ENCODE measurements around the gene DARS2.
"Not testable (repeated sequence)": the region's sequence is repeated elsewhere in the genome, so short reads cannot be mapped to it uniquely, and the experiment has no call there.

DARS2 gene

GRCh38 chr1:173862146-173862768 lies 37.8 kb downstream of the DARS2 start:
- DNase-seq, result not testable (repeated sequence)

GRCh38 chr1:173862769-173863223 lies 38.3 kb downstream of the DARS2 start:
- DNase-seq, result no peak

- DNase-seq, result no peak
Measured at GRCh38 chr1:173863224-173864161, 39.0 kb downstream of the DARS2 start.

- no peak for DNase-seq
Measured at GRCh38 chr1:173864179-173864867, 39.9 kb downstream of the DARS2 start.

DNA sequence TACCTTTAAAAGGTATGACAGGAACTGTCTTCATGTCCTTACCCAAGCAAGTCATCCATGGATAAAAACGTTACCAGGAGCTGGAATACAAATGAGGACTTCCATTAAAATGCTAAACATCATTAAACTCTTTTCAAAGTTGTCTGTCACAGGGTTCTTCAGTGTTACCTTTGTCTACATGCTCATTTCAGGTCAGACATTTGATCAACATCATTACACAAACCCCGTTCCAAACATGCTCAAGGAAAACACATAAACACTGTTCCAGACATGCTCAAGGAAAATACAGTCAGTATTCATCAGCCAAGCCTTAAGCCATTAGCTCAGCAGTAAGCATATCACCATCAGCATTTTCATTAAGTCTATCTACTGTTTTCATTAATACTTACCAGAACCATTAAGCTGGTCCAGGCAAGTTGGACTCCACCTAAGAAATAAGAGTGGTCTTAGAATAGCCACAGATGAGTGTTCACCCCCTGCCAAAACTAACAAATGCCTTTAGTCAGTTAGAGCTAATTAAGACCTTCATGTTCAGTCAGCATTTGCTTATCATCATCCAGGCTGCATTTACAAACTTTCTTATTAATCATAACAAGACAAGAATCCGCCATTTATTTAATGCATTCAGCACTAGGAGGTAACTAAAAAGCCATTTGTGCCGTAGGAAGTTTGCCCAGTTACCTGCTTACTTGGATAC lies 41.1 kb downstream of the DARS2 start:
- no peak for DNase-seq

- DNase-seq, result no peak
Measured at GRCh38 chr1:173866413-173867115, 42.1 kb downstream of the DARS2 start.

DNA sequence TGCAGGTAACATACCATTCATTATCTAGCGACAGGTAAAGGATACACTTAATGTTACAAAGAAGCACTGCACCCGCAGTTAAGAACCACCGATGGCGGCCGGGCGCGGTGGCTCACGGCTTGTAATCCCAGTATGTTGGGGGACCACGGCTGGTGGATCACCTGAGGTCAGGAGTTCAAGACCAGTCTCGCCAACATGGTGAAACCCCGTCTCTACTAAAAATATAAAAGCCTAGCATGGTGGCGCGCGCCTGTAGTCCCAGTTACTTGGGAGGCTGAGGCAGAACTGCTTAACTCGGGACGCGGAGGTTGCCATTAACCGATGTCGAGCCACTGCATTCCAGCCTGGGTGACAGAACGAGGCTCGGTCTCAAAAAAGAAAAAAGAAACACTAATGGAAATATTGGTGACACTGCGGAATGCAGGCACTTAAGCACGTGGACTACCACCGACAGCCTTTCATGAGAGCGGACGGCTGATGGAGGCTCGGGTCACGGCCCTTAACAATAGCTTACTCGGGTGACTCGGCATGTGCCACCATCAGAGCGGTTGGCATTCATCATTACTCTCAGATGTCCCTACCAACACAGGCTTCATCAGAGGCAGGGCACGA lies 42.8 kb downstream of the DARS2 start:
- peak; percentile 23 for DNase-seq

- peak; percentile 99 for DNase-seq
Measured at GRCh38 chr1:173867753-173868265, 43.3 kb downstream of the DARS2 start, which contains the start of gene GAS5. GAS5 (minus strand) TSS chr1:173867989.

- peak; percentile 93 for DNase-seq
Measured at GRCh38 chr1:173868266-173869020, 44.0 kb downstream of the DARS2 start, which contains the start of gene ZBTB37. ZBTB37 (plus strand) TSS chr1:173868380; CDS start chr1:173870226, 1,846 bp downstream.

DNA sequence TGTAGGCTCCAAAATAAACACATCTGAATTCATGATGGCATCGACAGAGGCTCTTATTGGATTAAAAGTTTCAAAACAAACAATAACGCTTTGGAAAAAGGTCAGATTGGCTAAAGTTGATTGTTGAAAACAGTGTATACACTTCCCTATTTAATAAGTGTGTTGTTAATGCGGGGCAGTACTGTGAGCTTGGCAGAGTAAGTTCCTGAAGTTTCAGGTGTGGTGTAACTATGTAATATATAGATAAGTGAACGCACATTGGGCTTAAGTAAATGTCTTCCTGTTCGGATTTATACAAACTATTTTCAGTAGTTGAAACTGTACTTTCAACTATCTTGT lies 44.5 kb downstream of the DARS2 start:
- no peak for DNase-seq

DNA sequence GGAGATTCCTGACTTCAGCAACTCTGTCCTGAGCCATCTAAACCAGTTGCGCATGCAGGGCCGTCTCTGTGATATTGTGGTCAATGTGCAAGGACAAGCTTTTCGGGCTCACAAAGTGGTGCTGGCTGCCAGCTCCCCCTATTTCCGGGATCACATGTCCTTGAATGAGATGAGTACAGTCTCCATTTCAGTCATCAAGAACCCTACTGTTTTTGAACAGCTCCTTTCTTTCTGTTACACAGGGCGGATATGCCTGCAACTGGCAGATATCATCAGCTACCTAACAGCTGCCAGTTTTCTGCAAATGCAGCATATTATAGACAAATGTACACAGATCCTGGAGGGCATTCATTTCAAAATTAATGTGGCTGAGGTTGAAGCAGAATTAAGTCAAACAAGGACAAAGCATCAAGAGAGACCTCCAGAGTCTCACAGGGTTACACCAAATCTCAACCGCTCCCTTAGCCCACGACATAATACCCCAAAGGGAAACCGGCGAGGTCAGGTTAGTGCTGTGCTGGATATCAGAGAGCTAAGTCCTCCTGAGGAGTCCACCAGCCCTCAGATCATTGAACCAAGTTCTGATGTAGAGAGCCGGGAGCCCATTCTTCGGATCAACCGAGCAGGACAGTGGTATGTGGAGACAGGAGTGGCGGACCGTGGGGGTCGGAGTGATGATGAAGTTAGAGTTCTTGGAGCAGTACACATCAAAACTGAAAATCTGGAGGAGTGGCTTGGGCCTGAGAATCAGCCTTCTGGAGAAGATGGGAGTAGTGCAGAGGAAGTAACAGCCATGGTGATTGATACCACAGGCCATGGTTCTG lies 46.0 kb downstream of the DARS2 start:
- no peak for DNase-seq

DNA sequence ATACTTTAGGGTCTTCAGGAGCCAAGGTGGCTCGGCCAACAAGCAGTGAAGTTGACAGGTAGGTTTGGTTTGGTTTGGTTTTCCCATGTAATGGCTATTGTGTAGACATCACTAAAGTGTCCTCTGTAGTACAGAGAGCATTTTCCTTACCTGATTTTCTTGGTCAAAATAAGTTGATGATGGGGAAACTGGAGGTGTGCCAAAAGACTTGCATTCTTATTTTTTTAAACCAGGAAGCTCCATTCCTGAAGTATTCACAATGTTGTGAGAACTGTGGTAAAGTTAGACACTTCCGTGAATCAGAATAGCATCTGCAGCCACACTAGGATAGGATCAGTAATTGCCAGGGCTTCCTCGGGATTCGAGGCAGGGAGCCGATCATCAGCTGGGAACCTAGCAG lies 46.6 kb downstream of the DARS2 start:
- no peak for DNase-seq

GRCh38 chr1:173871500-173871899 lies 47.0 kb downstream of the DARS2 start:
- DNase-seq, result no peak

DNA sequence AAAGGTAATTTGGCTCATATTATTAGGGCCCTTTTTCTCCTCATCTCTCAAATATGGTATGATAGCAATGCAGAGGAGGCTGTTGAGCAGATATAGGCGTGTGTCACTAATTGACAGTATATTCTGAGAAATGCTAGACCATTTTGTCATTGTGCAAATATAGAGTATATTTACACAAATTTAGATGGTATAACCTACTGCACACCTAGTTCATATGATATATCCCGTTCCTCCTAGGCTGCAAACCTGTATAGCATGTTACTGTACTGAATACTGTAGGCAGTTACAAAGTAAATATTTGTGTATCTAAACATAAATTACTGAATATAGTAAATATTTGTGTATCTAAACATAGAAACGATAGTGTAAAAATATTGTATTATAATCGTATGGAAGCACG lies 52.3 kb downstream of the DARS2 start:
- no peak for DNase-seq

DNA sequence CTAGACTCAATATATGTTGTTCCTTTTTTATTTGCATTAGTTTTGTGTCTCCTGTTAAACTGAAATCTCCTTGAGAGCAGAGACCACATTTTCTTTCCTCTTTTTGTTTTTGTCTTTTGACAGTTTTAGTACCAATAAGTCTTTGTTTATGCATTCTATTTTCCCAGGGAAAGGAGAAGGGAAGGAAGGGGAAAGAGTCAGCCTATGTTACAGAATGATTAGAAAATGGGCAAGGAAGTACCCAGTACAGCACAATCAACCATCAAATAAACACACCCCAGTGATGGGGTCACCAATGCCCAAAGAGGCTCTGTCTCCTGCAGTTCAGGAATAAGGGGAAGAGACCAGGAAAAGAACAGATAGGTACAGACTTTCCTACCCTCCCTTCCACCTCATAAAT lies 53.8 kb downstream of the DARS2 start:
- no peak for DNase-seq

- not testable (repeated sequence) for DNase-seq
Measured at GRCh38 chr1:173881117-173881516, 56.6 kb downstream of the DARS2 start.

GRCh38 chr1:173884701-173885100 lies 60.2 kb downstream of the DARS2 start:
- no peak for DNase-seq

- no peak for DNase-seq
Measured at GRCh38 chr1:173886746-173887611, 62.5 kb downstream of the DARS2 start.

- no peak for DNase-seq
Measured at GRCh38 chr1:173887627-173888026, 63.2 kb downstream of the DARS2 start.
